Muscle layer of duodenum (tissue), 2 donors: ENCODE data around the gene ZBTB39.

Experiments
- H3K27ac ChIP-seq: one replicate; pipeline ENCODE4 v1.7.0; 2013; ENCODE audit warnings: mild to moderate bottlenecking, low read length
- H3K27me3 ChIP-seq: one replicate; pipeline ENCODE4 v1.7.0; 2013; ENCODE audit warnings: low read depth, mild to moderate bottlenecking, control low read depth, low read length
- H3K36me3 ChIP-seq, 2 donors: one replicate each; pipeline ENCODE4 v1.7.0; 2013; ENCODE audit warnings: low read length in 2 of 2, control low read depth in 1 of 2, mild to moderate bottlenecking in 1 of 2; ENCODE audit not compliant: insufficient read depth in 2 of 2, control insufficient read depth in 1 of 2
- H3K4me1 ChIP-seq, 2 donors: one replicate each; pipeline ENCODE4 v1.7.0; 2013; ENCODE audit warnings: low read length in 2 of 2, mild to moderate bottlenecking in 2 of 2, control low read depth in 1 of 2, moderate library complexity in 1 of 2; ENCODE audit not compliant: insufficient read depth in 2 of 2, control insufficient read depth in 1 of 2
- H3K4me3 ChIP-seq, 2 donors: one replicate each; pipeline ENCODE4 v1.7.0; 2013; ENCODE audit warnings: low read length in 2 of 2, low read depth in 1 of 2, mild to moderate bottlenecking in 1 of 2
- H3K9me3 ChIP-seq, 2 donors: one replicate each; pipeline ENCODE4 v1.7.0; 2013; ENCODE audit warnings: low read length in 2 of 2, control low read depth in 1 of 2, mild to moderate bottlenecking in 1 of 2; ENCODE audit not compliant: control insufficient read depth in 1 of 2
- donor health status: healthy.

The ZBTB39 gene

DNA sequence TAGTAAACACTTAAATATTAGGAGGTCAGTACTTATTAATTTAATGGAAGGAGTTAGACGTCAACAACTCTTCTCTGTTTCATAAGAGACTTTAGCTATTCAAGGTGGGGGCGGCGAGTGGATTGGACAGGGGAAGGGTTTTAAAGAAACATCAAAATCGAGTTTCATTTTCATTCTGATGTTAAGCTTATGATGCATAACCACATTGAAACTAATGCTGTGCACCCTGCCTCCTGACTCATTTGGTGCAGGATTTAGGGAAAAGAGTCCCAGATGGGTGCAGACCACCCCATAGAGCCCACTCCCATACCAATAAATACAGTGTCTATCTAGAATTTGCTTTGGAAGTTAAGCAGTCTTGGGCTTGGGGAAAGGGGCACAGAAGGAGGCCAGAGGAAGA, 7.4 kb downstream of the ZBTB39 start:
- H3K27ac ChIP-seq: no peak overlapping the region
- H3K4me1 ChIP-seq: peaks cover 0 to 11% of the 10 kb centered on the region in 2 donors
- H3K4me3 ChIP-seq: no peak overlapping the region
- no peaks in the 10 kb centered on the region for H3K9me3 ChIP-seq
- H3K36me3 ChIP-seq: peaks cover 24 to 34% of the 10 kb centered on the region in 2 donors
- no peaks in the 10 kb centered on the region for H3K27me3 ChIP-seq

DNA sequence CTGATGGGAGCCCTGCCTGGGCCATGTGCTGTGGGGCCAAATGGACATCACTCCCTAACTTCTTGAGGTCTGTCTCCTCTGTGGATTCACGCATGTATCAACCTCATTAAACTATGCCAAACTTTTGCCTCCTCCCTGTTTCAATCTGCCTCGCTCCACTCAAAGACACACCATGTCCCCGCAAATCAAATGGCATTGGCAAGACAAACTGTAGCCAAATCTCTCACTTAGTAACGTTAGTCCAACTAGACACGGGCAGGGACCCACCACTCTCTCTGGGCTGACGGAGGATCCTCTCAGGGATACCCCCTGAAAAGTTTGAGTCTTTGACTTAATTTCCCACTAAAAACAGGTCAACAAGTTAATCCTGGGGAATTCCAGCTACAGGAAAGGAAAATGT, 8.0 kb downstream of the ZBTB39 start:
- Histone ChIP-seq H3K27me3 (no peaks in the 10 kb centered on the region), H3K9me3 (no peaks in the 10 kb centered on the region), H3K27ac (no peak overlapping the region), H3K4me3 (no peak overlapping the region), H3K36me3 (peaks cover 18 to 28% of the 10 kb centered on the region in 2 donors), H3K4me1 (peaks cover 0 to 11% of the 10 kb centered on the region in 2 donors)

DNA sequence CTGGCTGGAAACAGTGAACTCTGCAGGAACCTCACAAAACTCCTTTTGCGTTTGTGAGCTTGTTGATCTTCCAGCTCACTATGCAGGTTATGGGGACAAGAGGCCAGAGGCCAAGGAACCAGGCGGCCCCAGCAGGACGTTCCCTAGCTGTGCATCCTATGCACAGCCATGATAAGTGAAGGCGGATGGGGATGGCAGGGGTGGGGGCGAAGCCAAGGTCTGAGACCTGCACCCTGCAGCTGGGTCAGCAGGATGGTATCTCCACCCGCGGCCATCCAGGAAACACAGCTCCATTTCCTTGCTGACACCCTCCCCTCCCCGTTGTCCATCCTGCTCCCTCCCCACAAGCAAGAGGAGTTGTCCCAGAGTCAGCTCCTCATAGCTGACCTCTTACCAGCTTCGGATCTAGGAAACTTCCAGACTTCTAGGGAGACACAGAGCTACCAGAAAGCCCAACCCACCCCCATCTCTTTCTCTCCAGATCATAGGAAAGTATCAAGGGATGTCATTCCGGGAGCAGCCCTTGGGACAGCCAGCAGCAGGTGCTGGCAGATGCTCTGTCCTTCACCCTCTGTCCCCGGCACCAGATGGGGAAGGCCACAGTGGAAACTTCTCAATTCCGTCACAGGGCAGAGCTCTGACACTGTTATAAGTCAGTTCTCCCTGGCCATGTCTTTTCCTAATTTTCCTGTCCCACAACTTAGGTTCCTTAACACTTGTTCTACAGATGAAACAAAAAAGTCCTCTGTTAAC, 9.4 kb downstream of the ZBTB39 start:
- no peaks in the 10 kb centered on the region for H3K9me3 ChIP-seq
- H3K4me1 ChIP-seq: peaks cover 0 to 9% of the 10 kb centered on the region in 2 donors
- H3K27me3 ChIP-seq: no peaks in the 10 kb centered on the region
- H3K27ac ChIP-seq: no peak overlapping the region
- H3K4me3 ChIP-seq: no peak overlapping the region
- peaks cover 5 to 14% of the 10 kb centered on the region in 2 donors for H3K36me3 ChIP-seq

DNA sequence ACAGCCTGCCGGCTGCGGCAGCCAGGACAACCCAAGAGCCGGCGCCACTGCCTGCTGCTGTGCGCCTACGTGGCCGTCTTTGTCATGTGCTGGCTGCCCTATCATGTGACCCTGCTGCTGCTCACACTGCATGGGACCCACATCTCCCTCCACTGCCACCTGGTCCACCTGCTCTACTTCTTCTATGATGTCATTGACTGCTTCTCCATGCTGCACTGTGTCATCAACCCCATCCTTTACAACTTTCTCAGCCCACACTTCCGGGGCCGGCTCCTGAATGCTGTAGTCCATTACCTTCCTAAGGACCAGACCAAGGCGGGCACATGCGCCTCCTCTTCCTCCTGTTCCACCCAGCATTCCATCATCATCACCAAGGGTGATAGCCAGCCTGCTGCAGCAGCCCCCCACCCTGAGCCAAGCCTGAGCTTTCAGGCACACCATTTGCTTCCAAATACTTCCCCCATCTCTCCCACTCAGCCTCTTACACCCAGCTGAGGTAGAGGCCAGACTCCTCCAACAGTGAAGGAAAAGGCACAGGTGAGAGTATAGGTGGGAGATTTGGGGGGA, 10.3 kb downstream of the ZBTB39 start:
- Histone ChIP-seq H3K36me3 (peaks cover 5 to 9% of the 10 kb centered on the region in 2 donors), H3K4me1 (peaks cover 0 to 1% of the 10 kb centered on the region in 2 donors), H3K4me3 (no peak overlapping the region), H3K27ac (no peak overlapping the region), H3K9me3 (no peaks in the 10 kb centered on the region), H3K27me3 (no peaks in the 10 kb centered on the region)

GRCh38 chr12:56995201-56995929, 11.0 kb downstream of the ZBTB39 start:
- H3K4me3 ChIP-seq: no peak overlapping the region
- H3K27ac ChIP-seq: no peak overlapping the region
- peaks cover 0 to 4% of the 10 kb centered on the region in 2 donors for H3K4me1 ChIP-seq
- H3K36me3 ChIP-seq: peaks cover 5 to 9% of the 10 kb centered on the region in 2 donors
- no peaks in the 10 kb centered on the region for H3K27me3 ChIP-seq
- no peaks in the 10 kb centered on the region for H3K9me3 ChIP-seq

DNA sequence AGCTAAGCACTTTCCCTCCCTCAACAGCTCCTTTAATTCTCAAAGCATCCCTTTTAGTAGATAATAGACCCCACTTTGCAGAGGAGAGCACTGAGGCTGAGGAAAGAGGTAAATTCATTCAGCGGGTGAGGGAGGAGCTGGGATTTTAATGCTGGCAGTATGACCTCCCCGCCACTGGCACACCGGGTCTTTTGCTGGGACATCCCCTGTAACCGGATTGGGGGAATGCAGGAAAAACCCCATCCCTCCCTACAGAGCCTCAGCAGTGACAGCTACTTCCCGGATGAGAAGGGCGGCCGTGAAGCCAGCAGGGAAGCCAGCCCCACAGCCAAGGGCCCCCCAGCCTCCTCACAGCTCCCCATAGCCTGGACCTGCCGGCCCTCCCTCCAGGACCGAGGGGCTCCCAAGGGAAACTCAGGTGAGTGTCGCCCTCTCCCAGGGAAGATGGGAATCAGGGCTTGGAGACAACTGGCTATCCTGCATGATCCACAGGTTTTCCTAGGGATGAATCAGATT, 12.1 kb downstream of the ZBTB39 start:
- peaks cover 5 to 9% of the 10 kb centered on the region in 2 donors for H3K36me3 ChIP-seq
- H3K27ac ChIP-seq: no peak overlapping the region
- H3K4me1 ChIP-seq: peaks cover 0 to 4% of the 10 kb centered on the region in 2 donors
- no peaks in the 10 kb centered on the region for H3K27me3 ChIP-seq
- no peaks in the 10 kb centered on the region for H3K9me3 ChIP-seq
- H3K4me3 ChIP-seq: no peak overlapping the region

DNA sequence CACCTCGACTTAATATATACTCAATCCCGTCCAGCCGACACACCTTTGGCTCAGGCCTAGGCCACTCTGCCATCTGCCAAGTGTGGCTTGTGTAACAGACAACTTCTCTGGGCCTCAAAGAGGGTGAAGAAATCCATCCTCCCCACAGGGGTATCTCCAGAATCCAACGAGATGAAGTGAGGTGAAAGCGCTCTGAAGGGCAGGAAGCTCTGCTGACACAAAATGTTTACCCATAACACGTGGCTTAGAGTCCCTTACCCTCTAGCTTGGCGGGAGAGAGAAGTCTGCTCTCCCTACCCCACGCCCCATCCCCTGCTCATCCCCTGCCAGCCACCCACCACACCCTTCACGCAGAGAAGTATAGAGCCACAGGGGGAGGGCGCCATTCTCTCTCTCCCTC, 13.0 kb downstream of the ZBTB39 start:
- Histone ChIP-seq H3K4me1 (peaks cover 0 to 4% of the 10 kb centered on the region in 2 donors), H3K9me3 (no peaks in the 10 kb centered on the region), H3K4me3 (no peak overlapping the region), H3K27me3 (no peaks in the 10 kb centered on the region), H3K27ac (no peak overlapping the region), H3K36me3 (peaks cover 5% of the 10 kb centered on the region in 2 donors)

- Histone ChIP-seq H3K9me3 (no peaks in the 10 kb centered on the region), H3K4me3 (no peak overlapping the region), H3K36me3 (peaks cover 4 to 5% of the 10 kb centered on the region in 2 donors), H3K4me1 (peaks cover 0 to 4% of the 10 kb centered on the region in 2 donors), H3K27ac (no peak overlapping the region), H3K27me3 (no peaks in the 10 kb centered on the region)
These were observed 14.8 kb downstream of the ZBTB39 start for GRCh38 chr12:56991319-56992246.

GRCh38 chr12:56990648-56991318, 15.6 kb downstream of the ZBTB39 start:
- Histone ChIP-seq H3K27me3 (no peaks in the 10 kb centered on the region), H3K9me3 (no peaks in the 10 kb centered on the region), H3K36me3 (peaks cover 0 to 4% of the 10 kb centered on the region in 2 donors), H3K27ac (no peak overlapping the region), H3K4me1 (peaks cover 0 to 4% of the 10 kb centered on the region in 2 donors), H3K4me3 (no peak overlapping the region)

DNA sequence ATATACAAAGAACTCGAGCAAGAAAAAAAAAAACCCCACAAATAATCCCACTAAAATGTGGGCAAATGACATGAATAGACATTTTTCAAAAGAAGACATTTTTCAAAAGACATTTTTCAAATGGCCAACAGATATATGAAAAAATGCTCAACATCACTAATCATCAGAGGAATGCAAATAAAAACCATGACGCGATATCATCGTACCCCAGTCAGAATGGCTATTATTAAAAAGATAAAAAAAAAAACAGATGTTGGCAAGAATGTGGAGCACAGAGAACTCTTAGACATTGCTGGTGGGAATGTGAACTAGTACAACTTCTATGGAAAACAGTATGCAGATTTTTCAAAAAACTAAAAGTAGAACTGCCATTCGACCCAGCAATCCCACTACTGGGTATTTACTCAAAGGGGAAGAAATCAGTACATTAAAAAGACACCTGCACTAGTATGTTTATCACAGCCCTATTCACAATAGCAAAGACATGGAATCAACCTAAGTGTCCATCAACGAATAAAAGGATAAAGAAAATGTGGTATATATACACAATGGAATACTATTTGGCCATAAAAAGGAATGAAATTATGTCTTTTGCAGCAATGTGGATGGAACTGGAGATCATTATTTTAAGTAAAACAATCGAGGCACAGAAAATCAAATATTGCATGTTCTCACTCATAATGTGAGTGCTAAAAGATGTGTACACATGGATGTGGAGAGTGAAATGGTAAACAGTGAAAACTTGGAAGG, 16.3 kb downstream of the ZBTB39 start:
- Histone ChIP-seq H3K27me3 (no peaks in the 10 kb centered on the region), H3K36me3 (peaks cover 0 to 1% of the 10 kb centered on the region in 2 donors), H3K4me3 (no peak overlapping the region), H3K9me3 (no peaks in the 10 kb centered on the region), H3K4me1 (peaks cover 0 to 4% of the 10 kb centered on the region in 2 donors), H3K27ac (no peak overlapping the region)
